ENCODE results near the gene CRTAP. TPM values are rescaled to one million over a fixed set of nuclear protein-coding genes. Genes with fewer than 3 reads are reported as not detected.

Gene CRTAP
- total RNA-seq, 1 experiment from 2014 or later, result 174 TPM

GRCh38 chr3:33165372-33165771, 51.6 kb downstream of the CRTAP start:
- Histone ChIP-seq H2AFZ (ENCODE audit: low read length) (no peak overlapping the region), H3F3A (ENCODE audit: low read length, unreplicated experiment) (no peaks in the 10 kb centered on the region), H3K36me3 (ENCODE audit: low read depth, low read length) (no peaks in the 10 kb centered on the region), H3K4me1 (ENCODE audit: insufficient read depth, low read length) (no peaks in the 10 kb centered on the region), H3K9me3 (ENCODE audit: low read length) (no peaks in the 10 kb centered on the region), H3K9me2 (replicated peaks; ENCODE audit: low read length) (no peaks in the 10 kb centered on the region), H3K9ac (ENCODE audit: low read length) (no peak overlapping the region), H3K4me3 (ENCODE audit: low read length) (no peak overlapping the region), H4K20me1 (ENCODE audit: low read length) (no peaks in the 10 kb centered on the region), H3K79me2 (ENCODE audit: low read length) (no peaks in the 10 kb centered on the region), H3K4me2 (ENCODE audit: low read length) (no peak overlapping the region), H3K27me3 (ENCODE audit: low read length) (peaks cover 8% of the 10 kb centered on the region), H3K27ac (ENCODE audit: low read length) (no peak overlapping the region)
- ChIA-PET CTCF (no interaction called here), POLR2A (ENCODE audit: unreplicated experiment) (no interaction called here)
- no peak for TF ChIP-seq EZH2 (IDR thresholded peaks at IDR 0.05; ENCODE audit: low read length, unreplicated experiment)
- TF ChIP-seq CTCF (conservative IDR thresholded peaks at IDR 0.05; ENCODE audit: low read depth, low read length), result no peak
- TF ChIP-seq EZH2phosphoT487 (IDR thresholded peaks at IDR 0.05; ENCODE audit: borderline replicate concordance, low read length), result no peak
- intact Hi-C loops (cut with micrococcal nuclease), result no loop called here
- ATAC-seq, result no peak
- no peak for DNase-seq
- BruUV-seq (replicated peaks), result no TSS peak

- Histone ChIP-seq H4K20me1 (ENCODE audit: low read length) (no peaks in the 10 kb centered on the region), H3K79me2 (ENCODE audit: low read length) (no peaks in the 10 kb centered on the region), H3K9ac (ENCODE audit: low read length) (no peak overlapping the region), H3K36me3 (ENCODE audit: low read depth, low read length) (no peaks in the 10 kb centered on the region), H3K27ac (ENCODE audit: low read length) (no peak overlapping the region), H3K4me3 (ENCODE audit: low read length) (no peak overlapping the region), H3K4me2 (ENCODE audit: low read length) (no peak overlapping the region), H2AFZ (ENCODE audit: low read length) (no peak overlapping the region), H3F3A (ENCODE audit: low read length, unreplicated experiment) (no peaks in the 10 kb centered on the region), H3K9me2 (replicated peaks; ENCODE audit: low read length) (no peaks in the 10 kb centered on the region), H3K4me1 (ENCODE audit: insufficient read depth, low read length) (no peaks in the 10 kb centered on the region), H3K9me3 (ENCODE audit: low read length) (no peaks in the 10 kb centered on the region), H3K27me3 (ENCODE audit: low read length) (peaks cover 4% of the 10 kb centered on the region)
- CTCF ChIA-PET, result no interaction called here
- no TSS peak for BruUV-seq (replicated peaks)
- intact Hi-C loops (cut with micrococcal nuclease), result no loop called here
- DNase-seq, result no peak
- POLR2A ChIA-PET (ENCODE audit: unreplicated experiment), result no interaction called here
- TF ChIP-seq CTCF (conservative IDR thresholded peaks at IDR 0.05; ENCODE audit: low read depth, low read length) (no peak), EZH2 (IDR thresholded peaks at IDR 0.05; ENCODE audit: low read length, unreplicated experiment) (no peak), EZH2phosphoT487 (IDR thresholded peaks at IDR 0.05; ENCODE audit: borderline replicate concordance, low read length) (no peak)
- ATAC-seq, result no peak
Observed at GRCh38 chr3:33166095-33166494, 52.3 kb downstream of the CRTAP start.

- Histone ChIP-seq H3K79me2 (ENCODE audit: low read length) (no peaks in the 10 kb centered on the region), H3K4me2 (ENCODE audit: low read length) (no peak overlapping the region), H3K9ac (ENCODE audit: low read length) (no peak overlapping the region), H3K9me3 (ENCODE audit: low read length) (no peaks in the 10 kb centered on the region), H3K4me1 (ENCODE audit: insufficient read depth, low read length) (no peaks in the 10 kb centered on the region), H3K27ac (ENCODE audit: low read length) (no peak overlapping the region), H3K36me3 (ENCODE audit: low read depth, low read length) (no peaks in the 10 kb centered on the region), H3F3A (ENCODE audit: low read length, unreplicated experiment) (no peaks in the 10 kb centered on the region), H2AFZ (ENCODE audit: low read length) (0 out of 2 replicates have a peak overlapping the region, but pooled peaks have one; percentile 5), H3K4me3 (ENCODE audit: low read length) (no peak overlapping the region), H4K20me1 (ENCODE audit: low read length) (no peaks in the 10 kb centered on the region), H3K27me3 (ENCODE audit: low read length) (no peaks in the 10 kb centered on the region), H3K9me2 (replicated peaks; ENCODE audit: low read length) (no peaks in the 10 kb centered on the region)
- no peak for DNase-seq
- ChIA-PET CTCF (no interaction called here), POLR2A (ENCODE audit: unreplicated experiment) (no interaction called here)
- no TSS peak for BruUV-seq (replicated peaks)
- no peak for ATAC-seq
- intact Hi-C loops (cut with micrococcal nuclease), result no loop called here
- TF ChIP-seq EZH2phosphoT487 (IDR thresholded peaks at IDR 0.05; ENCODE audit: borderline replicate concordance, low read length) (no peak), EZH2 (IDR thresholded peaks at IDR 0.05; ENCODE audit: low read length, unreplicated experiment) (no peak), CTCF (conservative IDR thresholded peaks at IDR 0.05; ENCODE audit: low read depth, low read length) (no peak)
Observed at GRCh38 chr3:33167284-33167683, 53.5 kb downstream of the CRTAP start.
